Cardiac fibroblast (primary cell): ENCODE data around the gene SF3A2.

Experiments
- DNase-seq, 2 donors: peaks; one replicate each; pipeline versions ENCODE4 v3.0.0 to v3.0.0-alpha.2; 2010; ENCODE audit warnings: low read depth in 2 of 2
- H3K4me3 ChIP-seq, 2 donors: replicated peaks in 1 of 2; 1 replicate in 1 of 2; 2 replicates in 1 of 2; pipeline ENCODE4 v1.5.1; 2011; ENCODE audit warnings: low read depth in 2 of 2, low read length in 2 of 2, mild to moderate bottlenecking in 2 of 2, moderate library complexity in 1 of 2
- CTCF ChIP-seq: IDR thresholded peaks from one replicate; pipeline ENCODE4 v1.5.1; 2011; ENCODE audit warnings: low read depth, mild to moderate bottlenecking, low read length, inconsistent platforms

SF3A2 gene

GRCh38 chr19:2248136-2249009 lies 11.7 kb downstream of the SF3A2 start:
- no peak for TF ChIP-seq CTCF
- DNase-seq = no peak
- H3K4me3 ChIP-seq = no peak overlapping the region

- no peak for TF ChIP-seq CTCF
- no peak for DNase-seq
- no peak within 1 kb of the TSS for H3K4me3 ChIP-seq
Measured at GRCh38 chr19:2249010-2249866, 12.6 kb downstream of the SF3A2 start, which contains the start of gene AMH. TSS of gene AMH (plus strand) at chr19:2249323. CDS start at chr19:2249333, 10 bp downstream.

- no peak for DNase-seq
- H3K4me3 ChIP-seq = no peak overlapping the region
- TF ChIP-seq CTCF = no peak
Measured at GRCh38 chr19:2249880-2250765, 13.5 kb downstream of the SF3A2 start.

- no peak for DNase-seq
- no peak overlapping the region for H3K4me3 ChIP-seq
- no peak for TF ChIP-seq CTCF
Measured at GRCh38 chr19:2250766-2251105, 14.1 kb downstream of the SF3A2 start.

- no peak overlapping the region for H3K4me3 ChIP-seq
- TF ChIP-seq CTCF = no peak
- DNase-seq = no peak
Measured at GRCh38 chr19:2251106-2252054, 14.8 kb downstream of the SF3A2 start.
